ENCODE results near the gene TULP4.

DNA sequence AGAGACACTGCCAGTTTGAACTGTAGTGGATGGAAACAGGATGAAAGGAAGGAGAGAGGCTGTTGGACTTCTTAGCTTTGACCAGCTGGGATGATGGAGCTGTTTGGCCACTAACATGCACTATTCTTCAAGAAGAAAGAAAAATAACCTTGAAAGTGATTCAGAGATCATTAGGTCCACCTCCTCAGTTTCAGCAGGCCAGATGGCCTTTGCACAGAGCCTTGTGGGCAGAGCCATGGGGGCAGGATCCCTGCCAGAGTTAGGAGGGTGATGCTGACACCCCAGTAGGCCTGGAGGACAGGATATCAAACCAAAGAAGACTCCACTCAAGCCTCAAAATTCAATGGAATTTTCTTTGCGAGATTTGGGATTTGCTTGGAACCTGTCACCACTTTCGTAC, 173.2 kb downstream of the TULP4 start:
- TF ChIP-seq POLR2A (IDR thresholded peaks at IDR 0.05): no peak
- TF ChIP-seq, protein P1, sequence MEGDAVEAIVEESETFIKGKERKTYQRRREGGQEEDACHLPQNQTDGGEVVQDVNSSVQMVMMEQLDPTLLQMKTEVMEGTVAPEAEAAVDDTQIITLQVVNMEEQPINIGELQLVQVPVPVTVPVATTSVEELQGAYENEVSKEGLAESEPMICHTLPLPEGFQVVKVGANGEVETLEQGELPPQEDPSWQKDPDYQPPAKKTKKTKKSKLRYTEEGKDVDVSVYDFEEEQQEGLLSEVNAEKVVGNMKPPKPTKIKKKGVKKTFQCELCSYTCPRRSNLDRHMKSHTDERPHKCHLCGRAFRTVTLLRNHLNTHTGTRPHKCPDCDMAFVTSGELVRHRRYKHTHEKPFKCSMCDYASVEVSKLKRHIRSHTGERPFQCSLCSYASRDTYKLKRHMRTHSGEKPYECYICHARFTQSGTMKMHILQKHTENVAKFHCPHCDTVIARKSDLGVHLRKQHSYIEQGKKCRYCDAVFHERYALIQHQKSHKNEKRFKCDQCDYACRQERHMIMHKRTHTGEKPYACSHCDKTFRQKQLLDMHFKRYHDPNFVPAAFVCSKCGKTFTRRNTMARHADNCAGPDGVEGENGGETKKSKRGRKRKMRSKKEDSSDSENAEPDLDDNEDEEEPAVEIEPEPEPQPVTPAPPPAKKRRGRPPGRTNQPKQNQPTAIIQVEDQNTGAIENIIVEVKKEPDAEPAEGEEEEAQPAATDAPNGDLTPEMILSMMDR (IDR thresholded peaks at IDR 0.05): no peak
